GM23248 (cell line): ENCODE results near the gene PRKAR1B.

Experiments used
- EZH2 ChIP-seq: fragments of 200-600 bp; sonication (generic); IDR thresholded peaks from 2 replicates; pipeline ENCODE4 v1.6.1; 2018; ENCODE audit warnings: antibody characterized with exemption, mild to moderate bottlenecking; ENCODE audit not compliant: insufficient read depth, poor library complexity, severe bottlenecking
- EZH2phosphoT487 ChIP-seq: fragments of 200-600 bp; sonication (generic); IDR thresholded peaks from 2 replicates; pipeline ENCODE4 v1.6.1; 2018; ENCODE audit warnings: antibody characterized with exemption, moderate library complexity, mild to moderate bottlenecking, low read depth; ENCODE audit not compliant: insufficient read depth

- TF ChIP-seq EZH2 (no peak), EZH2phosphoT487 (no peak)
Measured at GRCh38 chr7:500521-501420, 226.3 kb downstream of the PRKAR1B start.
